IPS DF 6.9 (cell line): ENCODE measurements around the gene MYPOP.
A peak's percentile ranks its signal among the peaks of the same experiment; 100 is the strongest.
"Not testable (repeated sequence)": the region's sequence is repeated elsewhere in the genome, so short reads cannot be mapped to it uniquely, and the experiment has no call there.

ENCODE experiments used
- DNase-seq: peaks from one replicate; pipeline ENCODE4 v3.0.0-alpha.2; 2013; ENCODE audit warnings: low read depth, low spot score
- H3K27ac ChIP-seq: one replicate; pipeline ENCODE4 v1.5.1; 2013; ENCODE audit warnings: low read length, control low read depth
- H3K27me3 ChIP-seq: 2 replicates; pipeline ENCODE4 v1.6.1; 2013; ENCODE audit warnings: mild to moderate bottlenecking, low read length; ENCODE audit not compliant: control insufficient read depth, insufficient read depth
- H3K36me3 ChIP-seq: 2 replicates; pipeline ENCODE4 v1.6.1; 2013; ENCODE audit warnings: low read length; ENCODE audit not compliant: control insufficient read depth, insufficient read depth
- H3K4me1 ChIP-seq: 2 replicates; pipeline ENCODE4 v1.6.1; 2013; ENCODE audit warnings: low read length; ENCODE audit not compliant: control insufficient read depth, insufficient read depth
- H3K4me3 ChIP-seq: 2 replicates; pipeline ENCODE4 v1.5.1; 2013; ENCODE audit warnings: mild to moderate bottlenecking, low read length
- H3K9me3 ChIP-seq: 2 replicates; pipeline ENCODE4 v1.6.1; 2013; ENCODE audit warnings: low read length, inconsistent platforms; ENCODE audit not compliant: control insufficient read depth, insufficient read depth
- WGBS: extraction: QIAGEN DNeasy Blood & Tissue Kit; methylation state at CpG from one replicate; pipeline ENCODE4 v1.1.7; 2013; ENCODE audit warnings: mixed read lengths, missing lambda C conversion rate; ENCODE audit not compliant: insufficient read length, insufficient coverage; 5-methylcytosine and 5-hydroxymethylcytosine counted together

The MYPOP gene

DNA sequence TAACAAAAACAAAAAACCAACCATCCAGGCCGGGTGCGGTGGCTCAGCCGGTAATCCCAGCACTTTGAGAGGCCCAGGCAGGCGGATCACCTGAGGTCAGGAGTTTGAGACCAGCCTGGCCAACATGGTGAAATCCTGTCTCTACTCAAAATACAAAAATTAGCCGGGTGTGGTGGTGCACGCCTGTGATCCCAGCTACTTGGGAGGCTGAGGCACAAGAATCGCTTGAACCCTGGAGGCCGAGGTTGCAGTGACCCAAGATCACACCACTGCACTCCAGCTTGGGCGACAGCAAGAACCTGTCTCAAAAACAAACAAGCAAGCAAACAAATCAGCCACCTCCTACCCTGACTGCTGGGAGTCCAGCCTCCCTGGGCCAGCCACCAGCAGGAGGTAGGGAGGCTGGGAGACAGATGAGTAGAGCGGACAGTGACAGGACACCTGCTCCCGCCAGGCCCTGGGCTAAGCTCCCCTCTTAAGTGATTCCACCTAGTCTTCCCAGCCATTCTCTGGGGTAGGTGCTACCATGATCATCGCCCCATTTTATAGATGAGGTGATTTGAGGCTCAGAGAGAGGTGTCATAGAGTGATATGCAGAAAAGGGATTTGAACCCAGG is 6.3 kb downstream of the MYPOP start:
- H3K9me3 ChIP-seq, H3K4me1 ChIP-seq, H3K27me3 ChIP-seq, H3K36me3 ChIP-seq, H3K4me3 ChIP-seq, DNase-seq, H3K27ac ChIP-seq: not testable (repeated sequence)
- WGBS, result no CpG with 5 or more reads among the region's 12 CpGs

DNA sequence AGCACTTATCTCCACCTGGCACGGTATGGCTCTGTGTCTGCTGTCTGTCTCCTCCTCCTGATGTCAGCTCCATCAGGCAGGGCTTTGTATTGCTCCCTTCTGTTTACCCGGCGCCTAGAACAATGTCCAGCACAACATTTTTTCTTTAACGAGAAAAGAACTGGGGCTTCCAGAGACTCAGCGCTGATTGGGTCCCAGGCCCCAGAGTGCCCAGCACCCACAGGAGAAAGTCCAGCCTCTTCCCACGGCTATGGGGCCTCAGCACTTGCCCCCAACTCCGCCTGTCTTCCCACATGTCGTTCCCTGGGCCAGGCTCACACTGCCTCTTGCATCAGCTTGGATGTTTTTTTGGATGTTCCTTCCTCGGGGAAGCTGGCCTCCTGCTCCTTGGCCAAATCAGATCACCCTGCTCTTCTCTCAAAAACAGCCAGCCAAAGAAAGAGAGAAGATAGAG is 6.9 kb downstream of the MYPOP start:
- H3K27me3 ChIP-seq, result no peaks in the 10 kb centered on the region
- no peak for DNase-seq
- H3K27ac ChIP-seq, result no peak overlapping the region
- H3K4me1 ChIP-seq, result no peaks in the 10 kb centered on the region
- WGBS, result no CpG with 5 or more reads among the region's 9 CpGs
- H3K4me3 ChIP-seq, result no peak overlapping the region
- H3K9me3 ChIP-seq, result no peaks in the 10 kb centered on the region
- no peaks in the 10 kb centered on the region; the same call in none of the 2 replicates for H3K36me3 ChIP-seq

DNA sequence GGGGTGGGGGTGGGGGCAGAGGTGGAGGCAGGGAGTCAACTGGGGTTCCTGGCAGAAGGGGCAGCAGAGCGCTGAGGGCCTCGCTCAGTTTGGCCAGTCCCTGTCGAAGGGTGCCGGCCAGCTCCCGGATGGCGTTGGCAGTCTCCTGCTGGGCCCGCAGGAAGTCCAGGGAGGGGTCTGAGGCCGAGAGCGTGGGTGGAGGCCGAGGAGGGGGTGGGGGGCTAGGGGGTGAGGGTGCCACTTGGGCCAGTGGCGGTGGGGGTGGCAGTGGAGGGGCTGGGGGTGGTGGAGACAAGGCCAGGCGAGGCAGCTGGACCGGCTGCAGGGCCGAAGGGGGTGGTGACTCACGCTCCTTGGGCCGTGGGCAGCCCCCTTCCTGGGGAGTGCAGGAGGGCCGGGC is 11.5 kb downstream of the MYPOP start:
- no peaks in the 10 kb centered on the region for H3K27me3 ChIP-seq
- no peak overlapping the region for H3K27ac ChIP-seq
- H3K36me3 ChIP-seq, result no peaks in the 10 kb centered on the region; the same call in 1 of the 2 replicates
- no peak for DNase-seq
- no peaks in the 10 kb centered on the region for H3K9me3 ChIP-seq
- WGBS, result no CpG with 5 or more reads among the region's 17 CpGs
- no peak overlapping the region for H3K4me3 ChIP-seq
- H3K4me1 ChIP-seq, result no peaks in the 10 kb centered on the region

DNA sequence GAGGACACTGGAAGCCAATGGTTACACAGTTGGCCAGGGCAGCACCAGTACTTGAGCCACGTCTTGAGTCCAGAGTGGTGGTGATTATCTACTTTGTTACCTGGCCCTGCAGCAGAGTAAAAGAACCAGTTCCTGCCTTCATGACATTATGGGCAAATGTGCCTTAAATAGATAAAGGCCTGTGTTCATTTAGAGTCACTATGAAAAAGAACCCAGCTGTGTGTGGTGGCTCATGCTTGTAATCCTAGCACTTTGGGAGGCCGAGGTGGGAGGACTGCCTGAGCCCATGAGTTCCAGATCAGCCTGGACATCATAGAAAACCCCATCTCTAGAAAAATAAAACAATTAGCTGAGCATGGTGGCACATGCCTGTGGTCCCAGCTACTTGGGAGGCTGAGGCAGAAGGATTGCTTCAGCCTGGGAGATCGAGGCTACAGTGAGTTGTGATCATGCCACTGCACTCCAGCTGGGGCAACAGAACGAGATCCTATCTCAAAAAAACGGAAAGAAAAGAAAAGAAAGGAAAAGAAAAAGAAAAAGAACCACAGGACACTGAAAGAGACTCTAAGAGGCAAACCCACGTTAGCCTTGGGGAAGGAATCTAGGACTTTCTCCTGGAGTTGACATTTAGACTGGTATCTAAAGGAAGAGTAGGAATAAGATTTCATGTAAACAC is 13.1 kb downstream of the MYPOP start:
- Histone ChIP-seq H3K27me3 (no peaks in the 10 kb centered on the region), H3K4me3 (no peak overlapping the region), H3K9me3 (no peaks in the 10 kb centered on the region), H3K27ac (no peak overlapping the region), H3K36me3 (peaks cover 6% of the 10 kb centered on the region; the same call in 1 of the 2 replicates), H3K4me1 (peaks cover 5% of the 10 kb centered on the region)
- no peak for DNase-seq
- no CpG with 5 or more reads among the region's 6 CpGs for WGBS

DNA sequence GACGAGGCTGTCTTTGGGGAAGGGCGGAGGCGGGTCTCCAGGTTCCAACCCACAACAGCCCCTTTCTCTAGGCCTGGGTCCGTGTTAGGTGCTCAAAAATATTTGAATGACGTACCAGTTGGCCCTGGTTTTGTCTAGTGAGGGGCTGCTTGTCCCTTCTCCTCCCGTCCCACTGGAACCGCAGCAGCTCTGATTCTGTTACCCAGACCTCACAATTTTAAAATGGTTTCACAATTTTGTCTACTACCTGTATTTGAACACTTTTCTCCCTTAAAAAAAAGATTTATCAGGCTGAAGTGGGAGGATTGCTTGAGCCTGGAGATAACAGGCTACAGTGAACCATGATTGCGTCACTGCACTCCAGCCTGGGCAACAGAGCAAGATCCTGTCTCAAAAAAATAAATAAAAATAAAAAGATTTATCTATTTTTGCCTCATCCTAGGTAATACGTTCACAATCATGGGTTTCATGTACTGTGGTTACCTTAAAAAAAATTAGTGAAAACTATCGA is 15.2 kb downstream of the MYPOP start:
- DNase-seq, result no peak
- WGBS, result no CpG with 5 or more reads among the region's 10 CpGs

DNA sequence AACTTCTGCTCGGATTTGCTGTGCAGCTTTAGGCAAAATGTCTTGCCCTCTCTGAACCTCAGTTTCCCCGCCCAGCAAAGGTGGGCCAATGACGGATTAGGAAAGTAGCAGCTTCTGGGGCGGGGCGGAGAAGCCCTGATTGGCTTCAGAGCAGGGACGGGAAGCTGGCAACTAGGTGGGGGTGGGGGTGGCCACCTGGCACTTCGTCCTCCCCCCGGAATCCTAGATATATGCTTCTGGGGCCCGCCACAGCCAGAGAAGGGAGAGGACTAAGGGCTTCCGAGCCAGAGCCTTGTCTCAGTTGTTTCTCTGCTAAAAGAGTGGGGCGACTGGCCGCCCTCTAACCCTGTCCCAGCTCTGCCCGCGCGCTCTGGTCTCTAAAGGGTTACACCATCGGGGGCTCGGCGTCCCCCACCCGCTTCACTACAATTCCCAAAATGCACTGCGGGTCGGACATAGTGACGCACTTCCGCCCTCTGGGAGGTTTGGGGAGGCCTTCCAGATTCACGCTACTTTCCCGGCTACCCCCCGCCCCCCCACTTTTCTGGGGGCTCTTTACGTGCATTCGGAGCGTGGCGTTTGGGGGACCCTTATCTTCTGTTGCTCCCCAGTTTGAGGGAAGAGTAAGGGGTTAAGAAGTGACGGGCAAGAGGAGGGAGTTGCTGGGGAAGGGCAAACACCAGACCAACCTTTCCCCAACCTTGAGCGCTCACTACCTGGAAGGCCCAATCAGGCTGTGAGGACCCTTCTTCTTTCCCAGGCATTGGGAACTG is 15.8 kb downstream of the MYPOP start:
- WGBS, result no CpG with 5 or more reads among the region's 32 CpGs

More for the DNA sequence above, 15.2 kb downstream of the MYPOP start:
- Histone ChIP-seq H3K36me3 (peaks cover 10% of the 10 kb centered on the region; the same call in 1 of the 2 replicates), H3K4me1 (peaks cover 8% of the 10 kb centered on the region), H3K9me3 (no peaks in the 10 kb centered on the region), H3K27ac (no peak overlapping the region), H3K4me3 (peak overlapping the region; percentile 83; the same call in 1 of the 2 replicates), H3K27me3 (no peaks in the 10 kb centered on the region)

DNA sequence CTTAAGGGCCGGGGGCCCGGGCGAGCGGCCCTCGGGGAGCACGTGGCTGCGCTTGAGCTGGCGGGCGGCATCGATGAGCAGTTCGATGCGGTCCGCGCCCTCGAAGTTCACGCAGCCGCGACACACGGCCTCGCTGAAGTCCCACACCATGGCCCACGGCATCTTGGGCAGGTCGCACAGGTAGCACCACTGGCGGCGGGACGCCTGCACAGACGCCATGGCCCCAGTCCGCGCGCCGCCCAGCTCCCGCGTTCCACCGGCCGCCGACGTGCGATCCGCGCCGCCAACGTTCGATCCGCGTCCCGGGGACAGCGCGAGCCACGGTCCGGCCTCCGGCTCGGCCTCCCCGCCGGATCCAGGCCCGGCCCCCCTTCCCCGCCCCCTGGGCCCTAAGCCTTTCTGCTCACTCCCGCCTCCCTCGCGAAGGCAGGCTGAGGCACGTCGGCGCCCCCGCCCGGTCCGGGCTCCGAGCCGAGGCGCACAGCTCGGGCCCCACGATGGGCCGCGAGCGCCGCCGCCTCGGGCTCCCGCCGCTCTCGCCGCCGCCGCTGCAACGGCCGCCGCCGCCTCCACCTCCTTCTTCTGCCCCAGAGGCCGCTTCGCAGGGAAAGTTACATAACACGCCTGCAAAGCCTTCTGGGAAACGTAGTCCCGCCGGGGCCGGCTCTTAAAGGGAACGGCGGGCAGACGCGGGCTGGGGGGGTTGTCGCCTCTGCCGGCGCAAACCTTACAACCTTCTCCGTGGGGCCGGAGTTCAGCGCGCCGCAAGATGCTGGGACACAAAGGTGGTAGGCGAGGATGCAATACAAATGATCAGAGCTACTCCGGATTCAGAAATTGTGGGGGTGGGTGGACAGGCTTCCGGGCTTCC is 16.6 kb downstream of the MYPOP start, which contains the start of gene IRF2BP1:
TSS of gene IRF2BP1 (minus strand) at position 586 of the 871 bp plus-strand sequence. CDS start at position 219, 367 bp downstream.
- no CpG with 5 or more reads among the region's 107 CpGs for WGBS
- Histone ChIP-seq H3K4me3 (peak within 1 kb of the TSS; percentile 83), H3K4me1 (peaks cover 13% of the 10 kb centered on the region), H3K36me3 (peaks cover 10% of the 10 kb centered on the region; the same call in 1 of the 2 replicates), H3K27me3 (no peaks in the 10 kb centered on the region), H3K27ac (no peak within 1 kb of the TSS), H3K9me3 (no peaks in the 10 kb centered on the region)
- no peak for DNase-seq

More for the DNA sequence above, 15.8 kb downstream of the MYPOP start:
- no peak overlapping the region for H3K27ac ChIP-seq
- DNase-seq, result peak; percentile 87
- H3K9me3 ChIP-seq, result no peaks in the 10 kb centered on the region
- H3K36me3 ChIP-seq, result peaks cover 10% of the 10 kb centered on the region; the same call in 1 of the 2 replicates
- H3K4me1 ChIP-seq, result peaks cover 11% of the 10 kb centered on the region
- H3K27me3 ChIP-seq, result no peaks in the 10 kb centered on the region
- H3K4me3 ChIP-seq, result peak overlapping the region; percentile 83; the same call in 1 of the 2 replicates

DNA sequence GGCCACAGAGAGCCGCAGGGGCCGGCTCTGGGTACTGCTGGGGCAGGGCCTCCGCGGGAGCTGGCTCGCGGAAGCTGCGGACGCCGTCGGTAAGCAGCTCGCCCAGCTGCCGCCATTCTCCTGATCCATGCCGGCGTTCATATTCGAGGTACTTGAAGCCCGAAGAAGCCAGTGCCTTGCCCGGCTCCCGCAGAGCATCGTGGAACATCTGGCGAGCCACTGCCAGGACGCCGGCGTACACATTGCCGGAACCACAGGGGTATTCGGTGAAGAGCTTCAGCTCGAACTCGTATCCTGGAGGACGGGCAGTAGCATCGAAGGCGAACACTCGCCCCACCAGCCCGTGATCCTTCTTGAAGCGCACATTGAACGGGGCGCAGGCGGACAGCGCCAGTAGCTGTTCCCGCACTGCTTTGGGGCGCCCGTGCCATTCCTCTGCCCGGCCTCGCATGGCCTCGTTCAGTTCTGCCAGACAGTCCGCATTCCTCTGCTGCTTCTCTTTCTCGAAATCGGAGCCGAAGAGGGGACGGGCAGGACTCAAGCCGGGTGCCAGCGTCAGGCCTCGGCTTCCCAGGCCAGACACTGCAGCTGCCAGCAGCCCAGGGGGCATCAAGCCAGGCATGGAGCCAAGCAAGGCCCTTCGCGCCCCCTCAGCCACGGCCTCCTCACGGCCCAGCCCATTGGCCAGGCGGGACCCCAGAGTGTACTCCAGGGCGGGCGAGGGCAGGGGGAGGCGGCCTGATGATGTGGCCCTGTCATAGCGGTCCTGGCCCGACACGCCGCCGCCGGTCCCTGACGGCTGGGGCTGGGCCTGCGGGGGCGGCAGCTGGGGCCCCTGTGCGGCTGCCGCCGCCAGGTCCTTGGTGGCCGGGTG is 17.5 kb downstream of the MYPOP start:
- WGBS, result no CpG with 5 or more reads among the region's 72 CpGs
- H3K27me3 ChIP-seq, result no peaks in the 10 kb centered on the region
- H3K4me1 ChIP-seq, result peaks cover 13% of the 10 kb centered on the region
- no peak overlapping the region for H3K27ac ChIP-seq
- DNase-seq, result no peak
- peak overlapping the region; percentile 83; the same call in 1 of the 2 replicates for H3K4me3 ChIP-seq
- no peaks in the 10 kb centered on the region for H3K9me3 ChIP-seq
- H3K36me3 ChIP-seq, result peaks cover 10% of the 10 kb centered on the region; the same call in 1 of the 2 replicates
